HepG2 (cell line): ENCODE measurements around the gene PGP. TPM values are rescaled to one million over a fixed set of nuclear protein-coding genes. Genes with fewer than 3 reads are reported as not detected.

Experiments used
- AHR ChIP-seq: IDR thresholded peaks from 2 replicates; pipeline ENCODE4 v1.6.1; 2018; ENCODE audit warnings: missing genetic modification reagents, missing compliant biosample characterization
- BHLHE40 ChIP-seq: IDR thresholded peaks from 2 replicates; pipeline ENCODE4 v1.6.1; 2011; ENCODE audit warnings: low read length, improper control_type of control experiment
- CHD2 ChIP-seq: IDR thresholded peaks from 2 replicates; pipeline ENCODE4 v1.6.1; 2011; ENCODE audit warnings: low read depth, low read length, improper control_type of control experiment
- EP300 ChIP-seq, 3 experiments: sonication (generic) in 1 of 3; formaldehyde crosslinking in 1 of 3; IDR thresholded peaks; 2 replicates each; pipeline versions ENCODE4 v1.5.1 to v1.6.1; 2011 to 2020; ENCODE audit warnings: low read depth in 2 of 3, low read length in 2 of 3, borderline replicate concordance in 1 of 3, improper control_type of control experiment in 1 of 3, mild to moderate bottlenecking in 1 of 3, missing genetic modification reagents in 1 of 3, moderate library complexity in 1 of 3
- HNRNPL ChIP-seq: fragments of 200-400 bp; formaldehyde crosslinking; IDR thresholded peaks from 2 replicates; pipeline ENCODE4 v1.6.1; 2017; ENCODE audit warnings: mild to moderate bottlenecking, low read depth, low read length
- JUND ChIP-seq: sonication (generic); formaldehyde crosslinking; IDR thresholded peaks from 2 replicates; pipeline ENCODE4 v1.8.0; 2022; ENCODE audit warnings: mild to moderate bottlenecking, missing genetic modification reagents
- KMT2B ChIP-seq: IDR thresholded peaks from 2 replicates; pipeline ENCODE4 v1.6.1; 2016; ENCODE audit warnings: missing genetic modification reagents, missing compliant biosample characterization
- MAFG ChIP-seq: sonication (generic); formaldehyde crosslinking; IDR thresholded peaks from 2 replicates; pipeline ENCODE4 v1.5.1; 2020; ENCODE audit warnings: mild to moderate bottlenecking, missing genetic modification reagents
- NR2F1 ChIP-seq, 2 experiments: fragments of 450-650 bp in 1 of 2; formaldehyde crosslinking in 1 of 2; IDR thresholded peaks; 2 replicates each; pipeline versions ENCODE4 v1.5.0 to v1.6.1; 2016 to 2020; ENCODE audit warnings: mild to moderate bottlenecking in 1 of 2, missing compliant biosample characterization in 1 of 2, missing genetic modification reagents in 1 of 2, moderate library complexity in 1 of 2
- ZNF17 ChIP-seq: sonication (generic); formaldehyde crosslinking; IDR thresholded peaks from 2 replicates; pipeline ENCODE4 v1.5.0; 2020; ENCODE audit warnings: mild to moderate bottlenecking, missing genetic modification reagents
- ZNF256 ChIP-seq: sonication (generic); formaldehyde crosslinking; conservative IDR thresholded peaks from 2 replicates; pipeline ENCODE4 v1.4.0; 2020; ENCODE audit warnings: missing genetic modification reagents
- ZNF484 ChIP-seq: sonication (generic); formaldehyde crosslinking; IDR thresholded peaks from 2 replicates; pipeline ENCODE4 v1.5.1; 2020; ENCODE audit warnings: mild to moderate bottlenecking, low read depth, missing genetic modification reagents, borderline replicate concordance
- ZNF7 ChIP-seq: IDR thresholded peaks from 2 replicates; pipeline ENCODE4 v1.6.1; 2016; ENCODE audit warnings: missing biosample characterization, missing genetic modification reagents
- ZSCAN25 ChIP-seq: sonication (generic); formaldehyde crosslinking; IDR thresholded peaks from 2 replicates; pipeline ENCODE4 v1.8.0; 2022; ENCODE audit warnings: mild to moderate bottlenecking, missing genetic modification reagents
- polyA plus RNA-seq, 8 experiments: library from polyadenylated mRNA; depleted of rRNA in 3 of 8; stranded (reverse) in 7 of 8; unstranded in 1 of 8; fragments of >200 nt; fragmentation: Illumina TruSeq in 4 of 8; extraction: Trizol in 4 of 8; gene quantifications; 2 replicates each; pipeline versions ENCODE4 v1.2.1 to v1.2.3, GENCODE V29; 2011 to 2016; ENCODE audit warnings: low read depth in 4 of 8, missing spikeins in 1 of 8, mixed read lengths in 1 of 8; ENCODE audit not compliant: insufficient read depth in 1 of 8
- total RNA-seq, 5 experiments: library from RNA; depleted of rRNA; stranded (reverse); fragments of >200 nt; fragmentation: Illumina TruSeq; extraction: Trizol; gene quantifications; 2 replicates each; pipeline ENCODE4 v1.2.3, GENCODE V29; 2016; ENCODE audit warnings: low read depth in 1 of 5
- TF ChIP-seq, protein P1 (sequence below): IDR thresholded peaks from 2 replicates; pipeline ENCODE4 v1.6.1; 2016; ENCODE audit warnings: low read depth, missing genetic modification reagents, missing compliant biosample characterization
- TF ChIP-seq, protein P2 (sequence below): fragments of 450-650 bp; IDR thresholded peaks from 2 replicates; pipeline ENCODE4 v1.6.1; 2016
- TF ChIP-seq, protein P3 (sequence below): sonication (generic); formaldehyde crosslinking; IDR thresholded peaks from 2 replicates; pipeline ENCODE4 v1.5.1; 2020; ENCODE audit warnings: mild to moderate bottlenecking, missing genetic modification reagents, borderline replicate concordance
- TF ChIP-seq, protein P4 (sequence below): IDR thresholded peaks from 2 replicates; pipeline ENCODE4 v1.6.1; 2016; ENCODE audit warnings: low read depth, control low read depth

Gene PGP
- total and polyA plus RNA-seq, 2 of the 13 experiments (the other 11 are each of a cell fraction or from before 2014, with no cell fraction given): 7.3 to 18.3 TPM

DNA sequence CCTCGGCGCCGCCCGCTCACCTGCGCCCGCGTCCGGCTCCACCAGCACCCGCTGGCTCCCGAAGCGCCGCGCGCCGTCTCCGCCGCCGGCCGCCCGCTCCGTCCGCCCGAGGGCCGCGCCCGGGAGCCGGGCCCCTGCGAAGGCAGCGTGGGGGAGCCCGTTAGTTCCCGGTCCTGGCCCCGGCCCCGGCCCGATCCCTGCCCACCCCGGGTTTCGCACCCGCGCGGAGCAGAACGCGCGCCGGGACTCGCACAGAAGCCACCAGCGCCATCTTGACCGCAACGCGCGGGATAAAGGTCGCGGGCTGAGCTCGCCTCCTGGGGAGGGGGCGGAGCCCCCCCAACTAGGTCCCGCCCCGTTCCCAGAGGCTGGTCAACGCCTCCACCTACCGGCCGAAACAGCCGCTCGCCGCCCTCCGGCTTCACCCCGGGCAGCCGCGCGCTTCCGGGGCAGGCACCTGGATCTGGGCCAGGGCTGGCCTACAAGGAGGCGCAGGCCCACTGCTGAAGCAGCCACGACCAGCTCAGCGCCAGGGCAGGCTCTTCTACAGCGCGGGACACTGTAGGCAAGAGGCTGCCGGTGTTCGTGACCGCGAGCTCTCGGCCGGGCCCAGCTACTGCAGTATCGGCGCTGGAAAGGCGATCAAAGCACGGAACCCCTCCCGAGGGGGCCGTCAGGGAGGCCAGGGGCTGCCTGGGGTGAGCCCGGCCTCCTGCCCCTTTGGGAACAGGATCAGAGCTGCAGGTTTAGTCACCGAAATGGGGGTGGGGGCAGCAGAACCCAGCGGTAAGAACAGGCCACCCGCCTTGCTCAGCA, 36.9 kb upstream of the PGP start, which contains the start of gene ECI1 (continued):
- TF ChIP-seq, protein P1, sequence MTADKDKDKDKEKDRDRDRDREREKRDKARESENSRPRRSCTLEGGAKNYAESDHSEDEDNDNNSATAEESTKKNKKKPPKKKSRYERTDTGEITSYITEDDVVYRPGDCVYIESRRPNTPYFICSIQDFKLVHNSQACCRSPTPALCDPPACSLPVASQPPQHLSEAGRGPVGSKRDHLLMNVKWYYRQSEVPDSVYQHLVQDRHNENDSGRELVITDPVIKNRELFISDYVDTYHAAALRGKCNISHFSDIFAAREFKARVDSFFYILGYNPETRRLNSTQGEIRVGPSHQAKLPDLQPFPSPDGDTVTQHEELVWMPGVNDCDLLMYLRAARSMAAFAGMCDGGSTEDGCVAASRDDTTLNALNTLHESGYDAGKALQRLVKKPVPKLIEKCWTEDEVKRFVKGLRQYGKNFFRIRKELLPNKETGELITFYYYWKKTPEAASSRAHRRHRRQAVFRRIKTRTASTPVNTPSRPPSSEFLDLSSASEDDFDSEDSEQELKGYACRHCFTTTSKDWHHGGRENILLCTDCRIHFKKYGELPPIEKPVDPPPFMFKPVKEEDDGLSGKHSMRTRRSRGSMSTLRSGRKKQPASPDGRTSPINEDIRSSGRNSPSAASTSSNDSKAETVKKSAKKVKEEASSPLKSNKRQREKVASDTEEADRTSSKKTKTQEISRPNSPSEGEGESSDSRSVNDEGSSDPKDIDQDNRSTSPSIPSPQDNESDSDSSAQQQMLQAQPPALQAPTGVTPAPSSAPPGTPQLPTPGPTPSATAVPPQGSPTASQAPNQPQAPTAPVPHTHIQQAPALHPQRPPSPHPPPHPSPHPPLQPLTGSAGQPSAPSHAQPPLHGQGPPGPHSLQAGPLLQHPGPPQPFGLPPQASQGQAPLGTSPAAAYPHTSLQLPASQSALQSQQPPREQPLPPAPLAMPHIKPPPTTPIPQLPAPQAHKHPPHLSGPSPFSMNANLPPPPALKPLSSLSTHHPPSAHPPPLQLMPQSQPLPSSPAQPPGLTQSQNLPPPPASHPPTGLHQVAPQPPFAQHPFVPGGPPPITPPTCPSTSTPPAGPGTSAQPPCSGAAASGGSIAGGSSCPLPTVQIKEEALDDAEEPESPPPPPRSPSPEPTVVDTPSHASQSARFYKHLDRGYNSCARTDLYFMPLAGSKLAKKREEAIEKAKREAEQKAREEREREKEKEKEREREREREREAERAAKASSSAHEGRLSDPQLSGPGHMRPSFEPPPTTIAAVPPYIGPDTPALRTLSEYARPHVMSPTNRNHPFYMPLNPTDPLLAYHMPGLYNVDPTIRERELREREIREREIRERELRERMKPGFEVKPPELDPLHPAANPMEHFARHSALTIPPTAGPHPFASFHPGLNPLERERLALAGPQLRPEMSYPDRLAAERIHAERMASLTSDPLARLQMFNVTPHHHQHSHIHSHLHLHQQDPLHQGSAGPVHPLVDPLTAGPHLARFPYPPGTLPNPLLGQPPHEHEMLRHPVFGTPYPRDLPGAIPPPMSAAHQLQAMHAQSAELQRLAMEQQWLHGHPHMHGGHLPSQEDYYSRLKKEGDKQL (CRISPR knock-in tag): no peak; the same call in 1 of the 2 replicates
- TF ChIP-seq ZNF484 (CRISPR knock-in tag): no peak
- no peak for TF ChIP-seq ZNF17 (CRISPR knock-in tag)
- TF ChIP-seq, protein P2, sequence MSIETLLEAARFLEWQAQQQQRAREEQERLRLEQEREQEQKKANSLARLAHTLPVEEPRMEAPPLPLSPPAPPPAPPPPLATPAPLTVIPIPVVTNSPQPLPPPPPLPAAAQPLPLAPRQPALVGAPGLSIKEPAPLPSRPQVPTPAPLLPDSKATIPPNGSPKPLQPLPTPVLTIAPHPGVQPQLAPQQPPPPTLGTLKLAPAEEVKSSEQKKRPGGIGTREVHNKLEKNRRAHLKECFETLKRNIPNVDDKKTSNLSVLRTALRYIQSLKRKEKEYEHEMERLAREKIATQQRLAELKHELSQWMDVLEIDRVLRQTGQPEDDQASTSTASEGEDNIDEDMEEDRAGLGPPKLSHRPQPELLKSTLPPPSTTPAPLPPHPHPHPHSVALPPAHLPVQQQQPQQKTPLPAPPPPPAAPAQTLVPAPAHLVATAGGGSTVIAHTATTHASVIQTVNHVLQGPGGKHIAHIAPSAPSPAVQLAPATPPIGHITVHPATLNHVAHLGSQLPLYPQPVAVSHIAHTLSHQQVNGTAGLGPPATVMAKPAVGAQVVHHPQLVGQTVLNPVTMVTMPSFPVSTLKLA: 0 out of 2 replicates have a peak, but pooled peaks have one; percentile 17
- no peak for TF ChIP-seq ZNF256 (CRISPR knock-in tag)
- TF ChIP-seq MAFG (CRISPR knock-in tag): no peak
- no peak for TF ChIP-seq ZNF7 (CRISPR knock-in tag)
- TF ChIP-seq, protein P3, sequence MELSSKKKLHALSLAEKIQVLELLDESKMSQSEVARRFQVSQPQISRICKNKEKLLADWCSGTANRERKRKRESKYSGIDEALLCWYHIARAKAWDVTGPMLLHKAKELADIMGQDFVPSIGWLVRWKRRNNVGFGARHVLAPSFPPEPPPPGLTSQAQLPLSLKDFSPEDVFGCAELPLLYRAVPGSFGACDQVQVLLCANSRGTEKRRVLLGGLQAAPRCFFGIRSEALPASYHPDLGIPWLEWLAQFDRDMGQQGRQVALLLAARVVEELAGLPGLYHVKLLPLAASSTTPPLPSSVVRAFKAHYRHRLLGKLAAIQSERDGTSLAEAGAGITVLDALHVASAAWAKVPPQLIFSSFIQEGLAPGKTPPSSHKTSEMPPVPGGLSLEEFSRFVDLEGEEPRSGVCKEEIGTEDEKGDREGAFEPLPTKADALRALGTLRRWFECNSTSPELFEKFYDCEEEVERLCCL (CRISPR knock-in tag): no peak
- no peak for TF ChIP-seq CHD2
- no peak for TF ChIP-seq JUND
- TF ChIP-seq EP300 (IDR thresholded peaks at IDR 0.05; ENCODE audit: low read depth in 2 of 2, low read length in 2 of 2): peak in 1 of 2 experiments; percentile 36; a peak in 2 of 4 replicates
- peak; percentile 8; the same call in 1 of the 2 replicates for TF ChIP-seq EP300 (CRISPR knock-in tag; IDR thresholded peaks at IDR 0.05; ENCODE audit: borderline replicate concordance)
- no peak; the same call in 1 of the 2 replicates for TF ChIP-seq ZSCAN25 (CRISPR knock-in tag)
- TF ChIP-seq AHR (CRISPR knock-in tag): peak; percentile 18; the same call in 1 of the 2 replicates
- peak; percentile 43 to 47; a peak in 3 of 4 replicates for TF ChIP-seq NR2F1 (CRISPR knock-in tag; IDR thresholded peaks at IDR 0.05)
- TF ChIP-seq BHLHE40: peak; percentile 38; the same call in 1 of the 2 replicates
- peak; percentile 45; the same call in 1 of the 2 replicates for TF ChIP-seq KMT2B
- TF ChIP-seq, protein P4, sequence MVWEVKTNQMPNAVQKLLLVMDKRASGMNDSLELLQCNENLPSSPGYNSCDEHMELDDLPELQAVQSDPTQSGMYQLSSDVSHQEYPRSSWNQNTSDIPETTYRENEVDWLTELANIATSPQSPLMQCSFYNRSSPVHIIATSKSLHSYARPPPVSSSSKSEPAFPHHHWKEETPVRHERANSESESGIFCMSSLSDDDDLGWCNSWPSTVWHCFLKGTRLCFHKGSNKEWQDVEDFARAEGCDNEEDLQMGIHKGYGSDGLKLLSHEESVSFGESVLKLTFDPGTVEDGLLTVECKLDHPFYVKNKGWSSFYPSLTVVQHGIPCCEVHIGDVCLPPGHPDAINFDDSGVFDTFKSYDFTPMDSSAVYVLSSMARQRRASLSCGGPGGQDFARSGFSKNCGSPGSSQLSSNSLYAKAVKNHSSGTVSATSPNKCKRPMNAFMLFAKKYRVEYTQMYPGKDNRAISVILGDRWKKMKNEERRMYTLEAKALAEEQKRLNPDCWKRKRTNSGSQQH: 0 out of 2 replicates have a peak, but pooled peaks have one; percentile 22
- peak; percentile 84 for TF ChIP-seq HNRNPL
